Mucosa of gallbladder (tissue), 1 donor: ENCODE data around the gene SMC1B. TPM values are rescaled to one million over a fixed set of nuclear protein-coding genes. Genes with fewer than 3 reads are reported as not detected.
"Not testable (repeated sequence)": the region's sequence is repeated elsewhere in the genome, so short reads cannot be mapped to it uniquely, and the experiment has no call there.

Experiments
- DNase-seq: peaks from one replicate; pipeline ENCODE4 v3.0.0-alpha.2; 2020; ENCODE audit warnings: low spot score
- total RNA-seq: library from RNA; stranded (reverse); gene quantifications from one replicate; pipeline ENCODE4 v1.2.1, GENCODE V29; 2021
- donor health status: DM: no; HTN: no; CAD: no.

Gene SMC1B
- total RNA-seq: not detected

- DNase-seq: peak; percentile 89
These were observed at the start of gene SMC1B, which contains the start of gene RIBC2 for GRCh38 chr22:45413368-45414211. SMC1B (minus strand) TSS chr22:45413599; CDS start chr22:45413567, 32 bp downstream. RIBC2 (plus strand) TSS chr22:45413693; CDS start chr22:45413887, 194 bp downstream.

- no peak for DNase-seq
These were observed 48.7 kb upstream of the SMC1B start for GRCh38 chr22:45462034-45462655.

GRCh38 chr22:45460288-45461109 is 47.1 kb upstream of the SMC1B start:
- peak; percentile 43 for DNase-seq

- no peak for DNase-seq
These were observed 45.8 kb upstream of the SMC1B start for GRCh38 chr22:45459235-45459634.

- no peak for DNase-seq
These were observed 45.1 kb upstream of the SMC1B start for GRCh38 chr22:45458532-45458931.

- DNase-seq: no peak
These were observed 43.4 kb upstream of the SMC1B start for GRCh38 chr22:45456811-45457210.

GRCh38 chr22:45455621-45456020 is 42.2 kb upstream of the SMC1B start:
- no peak for DNase-seq

GRCh38 chr22:45455212-45455611 is 41.8 kb upstream of the SMC1B start:
- DNase-seq: no peak

GRCh38 chr22:45454275-45454674 is 40.9 kb upstream of the SMC1B start:
- no peak for DNase-seq

GRCh38 chr22:45453764-45454163 is 40.4 kb upstream of the SMC1B start:
- DNase-seq: no peak

- no peak for DNase-seq
These were observed 39.4 kb upstream of the SMC1B start for GRCh38 chr22:45452565-45453379.

- DNase-seq: no peak
These were observed 38.6 kb upstream of the SMC1B start for GRCh38 chr22:45451972-45452371.

GRCh38 chr22:45450921-45451651 is 37.7 kb upstream of the SMC1B start:
- DNase-seq: peak; percentile 22

GRCh38 chr22:45450101-45450785 is 36.8 kb upstream of the SMC1B start:
- DNase-seq: no peak

- not testable (repeated sequence) for DNase-seq
These were observed 36.0 kb upstream of the SMC1B start for GRCh38 chr22:45449442-45449841.

- peak; percentile 28 for DNase-seq
These were observed 35.0 kb upstream of the SMC1B start for GRCh38 chr22:45448431-45448830.

- not testable (repeated sequence) for DNase-seq
These were observed 34.2 kb upstream of the SMC1B start for GRCh38 chr22:45447596-45447995.

- DNase-seq: no peak
These were observed 32.8 kb upstream of the SMC1B start for GRCh38 chr22:45446216-45446615.

GRCh38 chr22:45445031-45445710 is 31.8 kb upstream of the SMC1B start:
- DNase-seq: no peak
